Activated CD4-positive, alpha-beta T cell treated with anti-CD3 and anti-CD28 coated beads, Interleukin-10, Interleukin-2, amounts not matched to agents 100 ng/mL and 50 ng/mL, durations not matched to agents 16 hours and 8 hours (primary cell): ENCODE measurements around the gene OR52A5.
"Not testable (repeated sequence)": the region's sequence is repeated elsewhere in the genome, so short reads cannot be mapped to it uniquely, and the experiment has no call there.

ENCODE experiments used
- DNase-seq: peaks from one replicate; pipeline ENCODE4 v3.0.0-alpha.2; 2020

Gene OR52A5

GRCh38 chr11:5137996-5138395 is at the start of gene OR52A5:
Gene OR52A5, minus strand, starts transcription at chr11:5138356. Its CDS starts 5,714 bp downstream, at chr11:5132642.
- no peak for DNase-seq

GRCh38 chr11:5178046-5178837 is 40.1 kb upstream of the OR52A5 start:
- DNase-seq = no peak

DNA sequence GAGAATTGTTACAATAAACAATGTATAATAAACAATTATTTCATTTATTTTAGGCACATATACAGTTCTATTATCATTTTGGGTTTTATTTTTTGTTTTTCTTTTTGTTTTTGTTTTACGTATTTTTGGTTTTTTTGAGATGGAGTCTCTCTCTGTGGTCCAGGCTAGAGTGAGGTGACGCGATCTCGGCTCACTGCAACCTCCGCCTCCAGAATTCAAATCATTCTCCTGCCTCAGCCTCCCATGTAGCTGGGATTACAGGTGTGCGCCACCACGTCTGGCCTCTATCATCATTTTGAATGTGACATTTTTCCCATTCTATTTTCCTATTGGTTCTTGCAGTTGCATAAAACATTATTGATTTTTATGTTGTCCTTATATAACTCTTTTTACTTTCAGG is 36.8 kb upstream of the OR52A5 start:
- no peak for DNase-seq

DNA sequence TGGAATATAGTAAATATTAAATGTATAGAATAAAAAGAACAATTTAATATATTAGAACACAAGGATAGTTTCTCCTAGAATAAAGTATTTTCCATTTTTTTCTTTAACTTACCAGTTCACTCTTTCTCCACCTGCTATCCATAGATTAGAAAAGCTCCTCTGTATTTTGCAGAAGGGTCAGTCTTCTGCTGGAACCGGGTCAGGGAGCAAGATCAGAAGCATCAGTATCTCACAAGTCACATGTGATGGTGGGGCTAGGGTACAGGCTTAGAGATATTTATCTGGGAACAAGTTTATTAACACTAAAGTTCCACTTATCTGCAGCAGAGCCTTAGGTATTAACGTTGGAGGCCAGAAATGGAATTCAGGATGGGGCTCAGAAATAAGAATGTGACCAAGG is 33.7 kb upstream of the OR52A5 start:
- DNase-seq = no peak

- DNase-seq = not testable (repeated sequence)
These were observed 27.7 kb upstream of the OR52A5 start for GRCh38 chr11:5165898-5166297.

- not testable (repeated sequence) for DNase-seq
These were observed 26.7 kb upstream of the OR52A5 start for GRCh38 chr11:5164807-5165206.

DNA sequence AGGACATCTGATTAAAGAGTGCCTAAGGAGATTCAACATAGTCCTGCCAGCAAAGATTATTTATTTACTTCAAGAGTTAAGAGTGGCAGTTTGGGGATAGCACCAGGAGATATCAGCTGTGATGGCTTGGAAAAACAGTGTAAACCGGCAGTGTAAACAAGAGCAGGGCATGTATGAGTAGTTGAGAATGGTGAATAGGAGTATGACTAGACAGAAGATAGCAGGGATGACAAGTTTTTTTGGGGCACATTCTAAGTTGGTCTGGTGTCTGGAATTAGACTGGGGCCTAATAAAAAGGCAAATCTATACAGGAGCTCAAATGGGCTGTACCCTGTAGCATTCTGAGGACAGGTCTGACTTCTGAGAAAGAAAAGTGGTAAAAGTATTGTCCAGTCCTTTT is 22.9 kb upstream of the OR52A5 start:
- DNase-seq = not testable (repeated sequence)

GRCh38 chr11:5160217-5160616 is 22.1 kb upstream of the OR52A5 start:
- DNase-seq = not testable (repeated sequence)

DNA sequence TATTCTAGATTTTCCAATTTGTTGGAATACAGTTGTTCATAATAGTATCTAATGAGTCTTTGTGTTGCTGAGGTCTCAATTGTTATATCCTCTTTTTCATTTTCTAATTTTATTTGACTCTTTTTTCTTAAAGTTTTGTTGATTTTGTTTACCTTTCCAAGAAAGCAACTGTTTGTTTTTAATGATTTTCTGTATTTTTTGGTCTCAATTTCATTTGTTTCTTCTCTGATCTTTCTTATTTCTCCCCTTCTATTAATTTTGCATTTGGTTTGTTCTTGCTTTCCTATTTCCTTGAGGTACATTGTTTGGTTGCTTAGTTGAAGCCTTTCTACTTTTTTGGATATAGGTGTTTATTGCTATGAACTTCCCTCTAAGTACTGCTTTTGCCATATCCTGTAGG is 21.6 kb upstream of the OR52A5 start:
- DNase-seq = no peak

- no peak for DNase-seq
These were observed 16.5 kb upstream of the OR52A5 start, which contains the start of gene OR52A1 for GRCh38 chr11:5154657-5155056. Gene OR52A1, minus strand, starts transcription at chr11:5154757. Its CDS starts 2,388 bp downstream, at chr11:5152369.

DNA sequence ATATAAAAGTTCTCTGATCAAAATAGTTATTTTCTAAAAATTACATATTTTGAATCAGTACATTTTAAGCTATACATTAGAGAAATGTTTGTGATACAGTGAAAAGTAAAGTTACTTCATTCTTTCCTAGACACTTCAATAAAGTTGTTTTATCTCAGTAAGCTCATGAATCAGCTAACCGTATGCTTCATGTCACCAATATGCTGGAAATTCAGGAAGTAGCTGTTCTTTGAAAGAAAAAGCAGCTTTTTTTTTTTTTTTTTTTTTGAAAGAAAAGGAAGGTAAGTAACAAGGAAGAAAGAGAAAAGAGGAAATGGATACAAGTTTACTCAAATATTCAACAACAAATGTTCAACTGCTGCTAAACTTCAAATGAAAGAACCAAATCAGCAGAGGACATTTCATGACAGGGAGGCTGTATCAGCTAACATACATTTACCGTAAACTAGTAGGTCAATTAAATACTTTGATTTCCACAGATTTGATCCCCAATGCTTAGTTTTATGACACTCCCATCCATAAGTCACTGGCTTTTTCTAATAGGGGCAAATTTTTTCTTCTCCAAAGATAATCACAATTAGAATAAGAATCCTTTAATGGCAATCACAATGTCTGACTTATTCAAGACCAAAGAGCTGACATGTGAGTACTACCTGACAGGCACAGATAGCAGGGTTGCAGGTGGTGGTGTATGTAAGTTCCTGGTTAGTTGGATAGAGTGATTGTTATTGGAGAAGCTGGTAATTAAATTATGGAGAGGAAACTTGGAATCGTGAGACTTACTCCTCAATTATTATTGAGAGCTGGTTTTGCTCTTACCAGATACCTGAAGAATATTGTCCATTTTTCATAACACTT is 15.6 kb upstream of the OR52A5 start:
- no peak for DNase-seq

DNA sequence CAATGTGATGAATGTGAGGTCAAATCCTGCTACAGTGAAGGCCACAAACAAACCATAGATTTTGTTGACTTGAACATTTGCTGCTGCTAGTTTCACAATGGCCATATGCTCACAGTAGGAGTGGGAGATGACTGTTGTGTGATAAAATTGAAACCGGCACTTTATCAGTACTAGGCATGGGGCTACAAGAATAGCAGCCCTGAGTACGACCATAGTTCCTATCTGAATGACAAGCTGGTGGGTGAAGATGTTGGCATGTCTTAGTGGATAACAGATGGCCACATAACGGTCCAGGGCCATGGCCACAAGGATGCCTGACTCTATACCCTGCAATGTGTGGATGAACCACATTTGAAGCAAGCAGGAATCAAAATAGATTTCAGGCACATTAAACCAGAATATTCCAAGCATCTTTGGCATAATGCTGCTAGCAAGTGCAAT is 13.6 kb upstream of the OR52A5 start:
- DNase-seq = no peak

- not testable (repeated sequence) for DNase-seq
These were observed 6.0 kb upstream of the OR52A5 start for GRCh38 chr11:5144206-5144605.

GRCh38 chr11:5137014-5137413 is 1.1 kb downstream of the OR52A5 start:
- DNase-seq = no peak

DNA sequence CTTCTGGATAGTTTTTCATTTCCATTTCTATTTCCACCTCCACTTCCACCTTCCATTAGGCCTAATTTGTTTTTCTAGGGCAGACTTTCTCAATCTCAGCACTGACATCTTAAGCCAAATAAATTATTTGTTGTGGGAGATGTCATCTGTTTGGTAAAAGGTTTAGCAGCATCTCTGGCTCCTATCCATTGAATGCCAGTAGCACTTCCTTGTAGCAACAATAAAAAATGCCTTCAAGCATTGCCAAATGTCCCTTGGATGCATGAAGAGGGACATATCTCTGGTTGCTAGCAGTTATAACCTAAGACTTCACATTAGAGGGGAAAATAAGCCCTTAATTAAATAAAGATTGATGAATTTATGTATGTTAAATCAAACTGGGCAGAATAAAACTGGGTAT is 1.9 kb downstream of the OR52A5 start:
- DNase-seq = no peak

- no peak for DNase-seq
These were observed 6.4 kb downstream of the OR52A5 start for GRCh38 chr11:5131584-5132335.

DNA sequence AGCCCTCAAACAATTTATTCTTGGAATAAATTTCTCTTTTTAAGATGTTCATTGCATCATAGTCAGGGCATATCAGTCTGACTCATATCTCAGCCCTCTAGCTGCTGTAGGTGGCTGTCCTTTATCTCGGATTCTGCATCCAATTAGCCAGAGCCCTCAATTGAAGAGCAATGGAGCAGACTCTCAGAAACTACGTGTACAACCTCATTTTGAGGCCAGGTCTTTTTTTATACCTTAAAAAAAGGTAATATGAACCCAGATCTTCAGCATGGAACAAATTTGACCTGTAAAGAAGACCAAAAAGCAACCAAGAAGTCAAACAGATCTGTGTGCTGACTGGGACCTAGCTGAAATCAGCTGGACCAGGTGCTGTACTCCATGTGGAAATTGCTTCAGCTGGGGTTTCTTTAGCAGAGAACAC is 8.7 kb downstream of the OR52A5 start:
- no peak for DNase-seq

GRCh38 chr11:5124891-5125620 is 13.1 kb downstream of the OR52A5 start:
- no peak for DNase-seq

DNA sequence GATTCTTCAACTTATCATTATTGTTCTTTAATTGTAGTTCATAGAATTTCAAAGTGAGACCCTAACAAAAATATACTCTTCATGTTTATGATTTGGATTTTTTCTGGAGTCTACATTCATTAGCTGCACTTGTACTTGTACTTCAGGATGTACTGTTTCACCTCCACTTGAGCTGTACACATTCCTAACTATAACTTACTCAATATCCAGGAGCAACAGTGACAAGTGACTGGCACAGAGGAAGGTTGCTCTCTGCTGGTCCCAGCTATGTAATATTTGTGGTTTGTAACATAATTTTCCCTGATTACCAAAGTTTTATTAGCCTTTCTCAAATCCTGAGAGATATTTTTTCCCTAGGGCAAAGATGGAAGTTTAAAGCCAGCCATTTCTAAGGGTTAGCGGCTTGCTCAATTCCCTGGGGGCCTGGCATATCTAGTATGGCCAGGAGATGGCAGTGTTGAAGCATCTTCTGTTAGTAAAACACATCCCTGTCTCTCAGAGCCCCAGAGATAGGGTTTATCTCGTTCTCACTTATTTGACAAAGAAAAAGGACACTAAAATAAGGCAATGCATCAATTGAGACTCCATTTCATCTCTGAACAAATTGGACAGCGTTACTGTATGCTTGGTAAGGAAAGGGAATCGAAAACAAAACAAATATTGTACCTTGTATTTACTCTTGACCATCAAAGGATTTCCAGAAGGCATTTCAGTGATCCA is 14.2 kb downstream of the OR52A5 start:
- DNase-seq = peak; percentile 59

- DNase-seq = no peak
These were observed 19.3 kb downstream of the OR52A5 start for GRCh38 chr11:5118893-5119292.

GRCh38 chr11:5117588-5117987 is 20.6 kb downstream of the OR52A5 start:
- DNase-seq = no peak

- no peak for DNase-seq
These were observed 22.8 kb downstream of the OR52A5 start for GRCh38 chr11:5115339-5115738.
